Thyroid gland (tissue), 4 donors: ENCODE data around the gene SV2B.

Experiments
- POLR2A ChIP-seq, 2 donors: fragments of 450-650 bp; IDR thresholded peaks; one replicate each; pipeline ENCODE4 v1.6.1; 2017; ENCODE audit warnings: antibody characterized with exemption in 2 of 2, mild to moderate bottlenecking in 2 of 2, moderate library complexity in 1 of 2
- TF ChIP-seq, protein P1 (sequence below), 6 experiments: fragments of 200-600 bp in 3 of 6; fragments of 450-650 bp in 3 of 6; sonication (generic) in 3 of 6; IDR thresholded peaks; one replicate each; pipeline ENCODE4 v1.5.1; 2016 to 2019; ENCODE audit warnings: antibody characterized with exemption in 6 of 6, mild to moderate bottlenecking in 2 of 6, inconsistent platforms in 1 of 6, moderate library complexity in 1 of 6

DNA sequence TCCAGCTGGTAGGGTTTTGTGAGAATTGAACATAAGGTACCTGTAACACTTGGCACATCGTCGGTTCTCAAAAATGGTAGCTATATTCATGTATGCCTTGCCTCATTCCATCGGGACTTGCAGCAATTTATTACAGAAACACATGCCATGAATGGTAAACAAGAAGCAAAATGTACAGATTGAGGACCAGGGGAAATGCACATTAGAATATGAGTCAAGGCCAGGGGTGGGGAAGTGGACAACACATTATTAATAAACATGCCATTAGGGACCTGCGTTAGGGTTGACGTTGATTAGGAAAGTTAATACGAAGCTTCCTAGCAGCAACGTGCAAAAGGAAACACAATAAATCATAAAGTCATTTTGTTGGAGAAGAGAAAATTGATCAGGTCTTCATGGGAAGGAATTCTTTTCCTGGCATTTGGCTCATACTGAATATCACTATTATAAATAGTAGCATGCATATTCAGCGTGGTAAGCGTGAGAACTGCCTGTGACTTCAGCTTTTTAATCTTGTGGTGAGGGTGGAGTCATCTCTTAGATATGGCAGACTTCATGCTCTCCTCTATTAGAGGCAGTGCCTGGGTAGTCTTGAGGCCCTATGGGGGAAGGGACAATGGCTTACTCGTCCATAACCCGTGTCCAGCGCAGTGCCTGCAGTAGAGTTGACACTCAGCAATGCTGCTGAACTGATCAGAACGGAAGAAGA is 184.9 kb downstream of the SV2B start:
- no peak for TF ChIP-seq POLR2A (IDR thresholded peaks at IDR 0.05)
- TF ChIP-seq, protein P1, sequence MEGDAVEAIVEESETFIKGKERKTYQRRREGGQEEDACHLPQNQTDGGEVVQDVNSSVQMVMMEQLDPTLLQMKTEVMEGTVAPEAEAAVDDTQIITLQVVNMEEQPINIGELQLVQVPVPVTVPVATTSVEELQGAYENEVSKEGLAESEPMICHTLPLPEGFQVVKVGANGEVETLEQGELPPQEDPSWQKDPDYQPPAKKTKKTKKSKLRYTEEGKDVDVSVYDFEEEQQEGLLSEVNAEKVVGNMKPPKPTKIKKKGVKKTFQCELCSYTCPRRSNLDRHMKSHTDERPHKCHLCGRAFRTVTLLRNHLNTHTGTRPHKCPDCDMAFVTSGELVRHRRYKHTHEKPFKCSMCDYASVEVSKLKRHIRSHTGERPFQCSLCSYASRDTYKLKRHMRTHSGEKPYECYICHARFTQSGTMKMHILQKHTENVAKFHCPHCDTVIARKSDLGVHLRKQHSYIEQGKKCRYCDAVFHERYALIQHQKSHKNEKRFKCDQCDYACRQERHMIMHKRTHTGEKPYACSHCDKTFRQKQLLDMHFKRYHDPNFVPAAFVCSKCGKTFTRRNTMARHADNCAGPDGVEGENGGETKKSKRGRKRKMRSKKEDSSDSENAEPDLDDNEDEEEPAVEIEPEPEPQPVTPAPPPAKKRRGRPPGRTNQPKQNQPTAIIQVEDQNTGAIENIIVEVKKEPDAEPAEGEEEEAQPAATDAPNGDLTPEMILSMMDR (IDR thresholded peaks at IDR 0.05): no peak
